Measurements from ENCODE around the gene KRTAP22-2. TPM values are rescaled to one million over a fixed set of nuclear protein-coding genes. Genes with fewer than 3 reads are reported as not detected.

The KRTAP22-2 gene
- not detected in 2 replicates for total RNA-seq (2022)
- Bru-seq, nascent RNA, result not detected
- not detected for BruChase-seq, experiment 1, labeled RNA remaining after a 6-hour chase
- BruChase-seq, experiment 2, labeled RNA remaining after a 2-hour chase, result not detected
- long read RNA-seq, result 0 reads

DNA sequence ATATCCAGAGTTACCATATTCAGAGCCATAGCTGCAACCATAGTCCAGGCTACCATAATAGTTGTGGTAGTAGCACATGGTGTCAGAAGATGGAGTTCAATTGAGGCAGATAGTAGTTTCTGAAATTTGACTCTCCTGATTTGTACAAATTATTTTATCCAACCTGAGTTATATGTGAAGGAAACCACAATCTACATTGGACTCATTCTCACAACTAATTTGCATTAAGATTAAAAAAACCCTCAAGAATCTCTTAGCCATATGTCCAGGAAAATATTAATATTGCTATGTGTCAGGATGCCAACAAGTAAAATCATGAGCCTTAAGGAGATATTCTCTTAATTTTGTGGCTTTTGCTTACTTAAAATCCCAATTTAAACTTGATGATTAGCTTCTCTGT lies at the start of gene KRTAP22-2:
KRTAP22-2 (minus strand) TSS at position 101 of the 400 bp plus-strand sequence.
- no peaks in the 10 kb centered on the region for H3K4me1 Mint-ChIP-seq (ENCODE audit: low read depth, unreplicated experiment)
- H3K9me3 Mint-ChIP-seq (ENCODE audit: low read depth, unreplicated experiment), result peaks cover 4% of the 10 kb centered on the region
- H3K27me3 Mint-ChIP-seq (ENCODE audit: unreplicated experiment), result no peaks in the 10 kb centered on the region
- CTCF ChIA-PET, result no interaction called here
- DNase-seq, result no peak
- no peak for TF ChIP-seq CTCF (IDR thresholded peaks at IDR 0.05; ENCODE audit: unreplicated experiment)
- BruUV-seq (replicated peaks), result no TSS peak
- no peaks in the 10 kb centered on the region for H3K36me3 Mint-ChIP-seq (ENCODE audit: insufficient read depth, unreplicated experiment)
- intact Hi-C loops (cut with micrococcal nuclease; ENCODE audit: unreplicated experiment), result no loop called here
- no peak within 1 kb of the TSS for H3K4me3 Mint-ChIP-seq (ENCODE audit: low read depth, unreplicated experiment)
- H3K27ac Mint-ChIP-seq (ENCODE audit: unreplicated experiment), result no peak within 1 kb of the TSS

DNA sequence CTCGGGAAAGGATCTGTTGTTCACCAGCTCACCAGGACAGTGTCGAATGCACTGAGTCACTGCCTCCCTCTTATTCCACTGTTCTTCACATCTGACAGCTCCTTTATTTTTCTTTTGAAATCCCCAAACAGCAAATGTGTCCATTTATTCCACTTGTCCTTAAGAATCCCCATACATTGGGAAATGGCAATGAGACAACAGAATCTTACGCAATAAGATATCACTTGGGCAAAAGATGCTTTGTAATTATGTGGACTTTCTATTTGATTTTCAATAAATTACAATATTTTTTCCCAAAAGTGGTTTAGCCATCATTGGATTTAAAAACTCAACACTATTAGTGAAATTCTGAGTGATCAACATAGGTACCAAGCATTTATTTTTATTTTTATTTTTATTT lies 48.5 kb upstream of the KRTAP22-2 start:
- no peak for TF ChIP-seq CTCF (IDR thresholded peaks at IDR 0.05; ENCODE audit: unreplicated experiment)
- Mint-ChIP-seq H3K4me3 (ENCODE audit: low read depth, unreplicated experiment) (no peak overlapping the region), H3K9me3 (ENCODE audit: low read depth, unreplicated experiment) (peaks cover 7% of the 10 kb centered on the region), H3K27ac (ENCODE audit: unreplicated experiment) (no peak overlapping the region), H3K27me3 (ENCODE audit: unreplicated experiment) (no peaks in the 10 kb centered on the region), H3K4me1 (ENCODE audit: low read depth, unreplicated experiment) (no peaks in the 10 kb centered on the region), H3K36me3 (ENCODE audit: insufficient read depth, unreplicated experiment) (no peaks in the 10 kb centered on the region)
- BruUV-seq (replicated peaks), result no TSS peak
- no peak for DNase-seq
- CTCF ChIA-PET, result no interaction called here
- intact Hi-C loops (cut with micrococcal nuclease; ENCODE audit: unreplicated experiment), result no loop called here

DNA sequence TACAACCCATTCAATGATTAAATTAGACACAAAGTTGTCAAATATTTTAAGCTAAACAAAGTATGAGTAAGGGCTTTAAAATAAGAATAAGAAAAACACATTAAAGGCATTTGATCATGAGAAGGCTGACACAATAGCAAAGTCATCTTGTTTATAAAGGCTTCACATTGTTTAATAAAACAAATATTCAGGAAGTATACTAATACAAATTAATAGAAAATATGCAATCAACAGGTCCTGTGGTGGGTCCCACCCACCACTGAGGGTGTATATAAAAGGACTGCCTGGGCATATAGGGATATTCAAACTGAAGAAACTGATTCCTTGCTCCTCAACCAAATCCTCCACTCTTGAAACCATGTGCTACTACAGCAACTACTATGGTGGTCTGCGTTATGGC lies 44.7 kb upstream of the KRTAP22-2 start, which contains the start of gene KRTAP20-2:
KRTAP20-2 (plus strand) TSS at position 301 of the 400 bp plus-strand sequence; CDS start at position 359, 58 bp downstream.
- Mint-ChIP-seq H3K9me3 (ENCODE audit: low read depth, unreplicated experiment) (peaks cover 14% of the 10 kb centered on the region), H3K27me3 (ENCODE audit: unreplicated experiment) (no peaks in the 10 kb centered on the region), H3K4me3 (ENCODE audit: low read depth, unreplicated experiment) (no peak within 1 kb of the TSS), H3K27ac (ENCODE audit: unreplicated experiment) (no peak within 1 kb of the TSS), H3K36me3 (ENCODE audit: insufficient read depth, unreplicated experiment) (no peaks in the 10 kb centered on the region), H3K4me1 (ENCODE audit: low read depth, unreplicated experiment) (no peaks in the 10 kb centered on the region)
- TF ChIP-seq CTCF (IDR thresholded peaks at IDR 0.05; ENCODE audit: unreplicated experiment), result no peak
- no TSS peak for BruUV-seq (replicated peaks)
- no peak for DNase-seq
- intact Hi-C loops (cut with micrococcal nuclease; ENCODE audit: unreplicated experiment), result no loop called here
- CTCF ChIA-PET, result no interaction called here

DNA sequence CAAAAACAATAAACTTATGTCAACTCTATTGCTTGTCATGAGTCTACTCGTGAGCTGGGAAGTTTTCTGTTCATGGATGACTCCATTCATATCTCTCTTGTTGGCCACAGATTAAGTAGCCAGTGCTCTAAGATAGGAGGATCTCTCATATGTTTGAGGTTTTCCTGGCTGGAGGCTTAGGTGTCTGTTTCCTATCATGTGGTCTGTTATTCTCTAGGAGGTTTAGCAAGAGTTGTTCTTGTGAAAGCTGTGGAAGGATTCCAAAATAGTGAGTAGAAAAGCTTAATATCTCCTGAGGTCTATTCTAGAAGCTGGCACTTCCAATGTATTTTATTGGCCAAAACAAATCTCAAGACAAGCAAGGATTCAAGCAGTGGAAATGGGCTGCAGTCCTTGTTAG lies 39.0 kb upstream of the KRTAP22-2 start:
- DNase-seq, result no peak
- Mint-ChIP-seq H3K27ac (ENCODE audit: unreplicated experiment) (no peak overlapping the region), H3K27me3 (ENCODE audit: unreplicated experiment) (no peaks in the 10 kb centered on the region), H3K9me3 (ENCODE audit: low read depth, unreplicated experiment) (peaks cover 13% of the 10 kb centered on the region), H3K4me1 (ENCODE audit: low read depth, unreplicated experiment) (no peaks in the 10 kb centered on the region), H3K36me3 (ENCODE audit: insufficient read depth, unreplicated experiment) (no peaks in the 10 kb centered on the region), H3K4me3 (ENCODE audit: low read depth, unreplicated experiment) (no peak overlapping the region)
- CTCF ChIA-PET, result interaction anchor here (0.6 kb wide), 1 partner anchor 1411 kb away, joined by 3 read pairs; no protein-coding TSS in a partner anchor
- intact Hi-C loops (cut with micrococcal nuclease; ENCODE audit: unreplicated experiment), result no loop called here
- BruUV-seq (replicated peaks), result no TSS peak
- TF ChIP-seq CTCF (IDR thresholded peaks at IDR 0.05; ENCODE audit: unreplicated experiment), result no peak

Measured in Calu3 (cell line).